ENCODE results near the gene RANBP3L. TPM values are rescaled to one million over a fixed set of nuclear protein-coding genes. Genes with fewer than 3 reads are reported as not detected.

RANBP3L gene
- total RNA-seq, 1 experiment from 2014 or later: not detected

DNA sequence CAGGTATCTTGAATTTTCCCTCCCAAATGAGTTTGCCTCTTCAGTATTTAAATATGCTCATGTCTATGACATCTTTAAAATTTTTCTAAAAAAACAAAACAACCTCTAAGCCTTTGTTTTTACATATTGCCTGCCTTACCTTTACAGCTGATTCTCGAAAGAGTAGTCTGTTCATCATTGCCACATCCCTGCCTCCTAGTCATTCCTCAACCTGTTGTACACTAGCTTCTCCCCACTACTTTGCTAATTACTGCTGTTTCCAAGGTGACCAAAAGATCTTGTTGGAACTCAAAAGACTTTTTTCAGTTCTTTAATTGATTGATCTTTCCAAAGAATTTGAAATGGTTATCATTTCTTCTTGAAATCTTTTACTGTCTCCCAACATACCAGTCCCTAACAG lies 58.0 kb downstream of the RANBP3L start:
- DNase-seq (ENCODE audit: low spot score): no peak

DNA sequence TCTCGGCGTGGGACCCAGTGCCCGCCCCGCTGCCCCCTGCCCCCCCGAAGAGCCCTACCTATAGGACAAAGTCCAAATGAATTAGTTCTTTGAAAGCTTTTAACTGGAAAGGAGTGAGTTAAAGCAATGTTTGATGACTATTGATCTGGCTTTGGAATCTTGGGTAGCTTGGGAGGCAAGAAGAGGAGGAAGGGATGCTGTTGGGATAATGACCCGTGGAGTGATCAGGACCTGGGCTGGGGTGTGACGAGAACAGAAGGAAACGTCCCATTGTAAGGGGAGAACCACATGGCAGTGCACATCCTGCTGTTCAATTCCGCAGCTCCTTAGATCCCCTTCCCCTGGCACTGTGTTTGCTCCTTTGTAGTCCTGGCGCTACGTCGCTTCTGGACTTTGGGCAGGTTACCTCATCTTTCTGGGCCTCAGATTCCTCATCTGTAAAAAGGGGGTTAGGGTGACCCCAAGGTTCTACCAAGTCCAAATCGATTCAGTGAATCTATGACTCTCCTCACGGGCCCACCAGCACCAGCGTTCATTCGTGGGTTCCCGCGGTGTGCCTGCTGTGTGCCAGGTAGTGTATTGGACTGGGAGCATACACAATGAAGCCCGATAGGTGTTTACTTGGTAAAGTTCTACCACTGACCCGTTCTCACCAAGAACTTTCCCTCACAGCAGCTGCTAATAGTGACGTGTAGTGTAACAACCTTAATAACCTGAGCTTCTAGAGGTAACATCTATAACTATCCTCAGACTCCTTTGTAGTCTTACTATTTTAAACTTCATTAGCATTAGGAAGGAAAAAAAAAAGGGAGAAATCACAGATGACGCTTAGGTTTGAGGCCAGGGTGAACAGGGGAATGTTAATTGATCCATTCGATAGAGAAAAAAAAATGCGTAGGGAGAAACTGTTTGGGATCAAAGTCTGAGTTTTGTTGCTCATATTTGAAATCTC lies 58.9 kb downstream of the RANBP3L start:
- peak; percentile 6 for DNase-seq (ENCODE audit: low spot score)

DNA sequence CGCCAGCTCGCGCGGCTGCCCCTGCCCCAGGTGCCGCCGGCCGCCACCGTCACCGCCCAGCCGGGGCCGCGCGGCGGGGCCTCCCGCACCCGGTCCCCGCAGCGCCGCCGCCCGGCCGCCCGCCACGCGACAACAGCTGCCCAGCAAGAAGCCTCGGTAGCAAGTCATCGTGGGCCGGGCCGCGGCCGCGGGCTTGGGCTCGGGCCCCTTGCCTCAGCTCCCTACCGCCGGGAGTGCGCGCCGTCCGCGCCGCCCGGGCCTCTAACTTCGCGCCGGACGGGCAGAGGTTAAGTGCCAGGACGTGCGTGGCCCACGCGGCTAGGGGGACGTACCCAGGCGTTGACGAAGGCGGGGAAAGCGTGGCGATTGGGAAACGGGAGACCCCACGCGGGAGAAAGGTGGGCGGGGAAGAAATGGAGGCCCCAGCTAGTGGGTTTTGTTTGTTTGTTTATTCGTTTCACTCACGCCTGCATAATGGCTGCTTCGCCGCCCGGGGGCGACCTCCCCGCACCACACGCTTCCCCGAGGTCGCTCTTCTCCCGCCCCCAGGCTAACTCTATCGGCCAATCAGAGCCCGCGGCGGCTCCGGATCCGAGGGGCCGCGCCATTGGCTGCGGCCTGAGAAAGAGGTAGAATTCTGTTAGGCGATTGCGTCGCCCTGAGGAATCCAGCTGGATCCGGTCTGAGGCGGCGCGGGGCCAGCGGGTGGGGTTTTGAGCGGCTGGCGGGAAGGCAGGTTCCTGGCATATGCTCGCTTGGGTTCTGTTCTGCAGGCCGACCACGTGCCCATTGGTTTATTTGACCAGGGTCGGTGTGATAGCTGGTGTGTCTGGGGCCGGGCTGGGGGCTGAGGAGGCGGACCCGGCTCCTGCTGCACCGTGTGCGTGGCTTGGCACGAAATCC lies 59.8 kb downstream of the RANBP3L start, which contains the start of gene NADK2:
NADK2 (minus strand) TSS at position 295 of the 903 bp plus-strand sequence; CDS start at position 168, 127 bp downstream.
- DNase-seq (ENCODE audit: low spot score): peak; percentile 93

DNA sequence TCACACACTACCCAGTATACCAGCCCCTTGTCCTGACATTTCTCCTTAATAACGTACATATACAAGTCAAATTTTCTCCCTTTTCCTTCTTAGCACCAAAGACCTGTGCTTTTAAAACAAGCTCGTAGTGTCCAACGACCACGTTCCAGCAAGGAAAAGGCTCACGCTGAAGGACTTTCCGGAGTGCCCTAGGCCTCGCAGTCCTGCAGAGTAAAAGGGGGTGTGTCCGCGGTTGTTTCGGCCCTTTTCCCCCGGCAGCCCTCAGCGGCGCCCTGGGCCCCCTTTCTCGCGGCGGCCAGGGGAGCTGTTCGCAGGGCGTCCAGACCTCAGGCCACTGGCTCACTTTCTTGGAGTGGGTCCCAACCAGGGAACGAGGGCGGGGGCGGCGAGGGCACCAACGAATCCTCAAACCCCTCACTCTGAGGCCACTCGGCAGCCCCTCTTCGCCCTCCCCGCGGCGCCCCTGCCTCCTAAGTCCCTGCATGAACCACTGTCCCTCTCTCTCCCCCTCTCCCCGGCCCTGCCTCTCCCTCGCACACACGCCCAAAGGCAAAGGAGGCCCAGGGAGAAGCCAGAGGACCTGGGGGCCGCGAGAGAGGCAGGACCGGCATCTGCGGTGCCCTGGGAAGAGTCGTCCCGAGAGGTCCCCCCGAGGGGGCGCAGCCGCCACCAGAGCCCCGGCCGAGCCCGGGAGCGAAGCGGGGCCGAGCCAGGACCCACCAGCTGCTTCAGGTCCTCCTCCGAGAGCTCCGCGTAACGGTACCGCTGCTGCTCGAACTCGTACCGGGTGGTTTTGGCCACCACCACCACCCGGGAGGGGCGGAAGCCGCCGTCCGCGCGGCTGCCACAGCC lies 60.7 kb downstream of the RANBP3L start:
- peak; percentile 55 for DNase-seq (ENCODE audit: low spot score)

DNA sequence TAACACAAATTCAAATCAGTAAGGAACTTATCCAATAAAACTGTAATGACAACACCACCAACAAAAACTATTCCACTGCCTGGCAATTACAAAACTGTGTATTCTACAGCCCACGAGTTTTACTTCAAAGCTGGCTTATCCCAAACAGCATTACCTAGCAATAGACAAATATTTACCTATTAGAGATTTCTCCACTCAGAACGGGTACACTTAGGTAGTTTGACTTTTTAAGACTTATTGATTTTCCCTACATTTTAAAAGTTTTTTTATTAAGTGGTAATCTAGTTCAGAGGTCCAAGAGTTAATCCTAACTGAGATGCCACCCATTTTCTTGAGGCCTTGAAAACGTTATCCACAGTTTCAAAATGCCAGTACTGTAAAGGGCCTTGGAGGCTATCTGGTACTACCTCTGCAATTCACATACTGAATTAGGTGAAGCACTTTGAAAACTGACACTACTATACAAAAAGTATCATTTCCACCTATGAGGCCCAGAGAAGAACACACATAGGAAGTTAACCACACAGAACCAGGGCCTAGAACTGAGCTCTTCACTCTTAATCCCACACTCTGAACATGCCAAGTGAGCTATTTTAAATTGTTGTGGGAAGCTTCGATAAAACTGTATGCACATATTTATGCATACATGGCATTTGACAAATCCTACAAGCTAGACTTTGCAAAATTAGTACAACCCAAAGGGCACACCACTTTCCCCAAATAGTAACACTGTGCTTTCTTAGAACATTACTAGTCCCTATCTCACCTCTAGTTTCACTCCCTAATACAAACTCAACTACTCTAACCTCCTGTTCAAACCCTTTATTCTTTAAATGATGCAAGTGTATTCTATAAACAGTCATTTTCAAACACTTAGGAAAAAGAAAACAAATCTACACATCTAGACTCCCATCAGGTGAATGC lies 62.1 kb downstream of the RANBP3L start:
- DNase-seq (ENCODE audit: low spot score): no peak

DNA sequence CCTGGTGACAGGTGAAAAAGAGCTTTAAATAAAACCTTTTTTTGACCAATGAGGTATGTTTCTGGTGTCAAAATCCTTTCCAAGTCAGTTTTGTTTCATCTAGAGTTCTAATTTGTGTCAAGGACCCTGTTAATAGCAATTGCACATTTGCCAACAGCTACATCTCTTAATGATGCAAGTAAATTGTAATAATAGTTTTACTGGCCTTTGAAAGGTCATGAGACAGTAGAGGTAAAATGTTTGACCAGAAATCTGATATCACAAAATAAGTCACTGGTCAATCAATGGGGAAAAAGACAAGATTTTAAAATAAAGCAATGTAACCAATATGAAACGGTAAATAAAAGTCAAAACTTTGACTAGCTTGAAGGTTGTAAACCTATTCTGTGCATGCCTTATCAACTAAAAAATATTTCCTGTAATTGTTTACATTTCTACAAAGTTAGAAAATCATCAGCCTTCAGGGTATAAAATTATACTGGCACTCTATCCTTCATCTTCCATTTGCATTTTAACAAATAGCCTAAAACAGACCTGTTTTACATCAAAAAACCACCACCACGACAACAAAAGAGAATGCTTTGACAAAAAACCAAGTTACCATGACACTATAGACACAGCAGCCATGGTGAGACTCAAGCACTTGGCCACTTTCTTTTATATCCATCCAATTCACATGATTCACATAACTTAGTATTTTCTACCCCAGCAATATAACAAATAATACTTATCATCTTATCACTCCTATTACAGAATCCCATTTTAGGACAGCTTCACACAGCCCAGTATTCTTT lies 63.0 kb downstream of the RANBP3L start:
- DNase-seq (ENCODE audit: low spot score): no peak

DNA sequence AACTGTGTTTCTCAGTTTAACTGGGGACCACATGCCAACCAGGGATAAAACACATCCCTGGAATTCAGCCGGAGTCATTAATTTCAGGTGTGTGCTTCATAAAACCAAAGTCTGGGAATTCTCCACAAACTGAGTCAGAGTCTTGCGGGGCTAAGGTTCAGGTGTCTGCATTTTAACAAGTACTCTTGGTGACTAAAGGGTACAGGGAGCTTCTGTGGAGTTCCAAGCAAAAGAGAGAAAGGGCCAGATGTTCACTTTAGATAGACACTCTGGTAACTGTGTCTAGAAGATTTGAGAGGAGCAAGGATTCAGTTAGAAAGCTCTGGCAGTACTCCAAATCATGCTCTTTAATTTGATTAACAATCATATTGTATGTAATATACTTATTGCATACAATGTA lies 64.0 kb downstream of the RANBP3L start:
- no peak for DNase-seq (ENCODE audit: low spot score)

DNA sequence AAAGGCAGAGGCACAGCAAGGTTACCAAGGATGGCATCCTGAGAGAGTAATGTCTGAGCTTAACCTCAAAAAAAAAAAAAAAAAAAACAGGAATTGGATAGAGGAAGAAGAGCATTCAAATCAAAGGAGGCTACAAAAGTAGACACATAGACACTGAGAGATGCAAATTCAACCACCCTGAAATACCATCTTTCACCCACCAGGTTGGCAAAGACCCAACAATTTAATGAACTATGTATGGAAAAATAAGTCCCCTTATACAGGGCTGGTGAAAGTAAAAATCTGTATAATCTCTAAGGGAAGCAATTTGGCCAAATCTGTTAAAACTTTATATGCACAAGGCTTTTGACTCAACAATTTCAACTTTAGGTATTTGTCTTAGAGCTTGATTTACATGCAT lies 64.9 kb downstream of the RANBP3L start:
- DNase-seq (ENCODE audit: low spot score): no peak

DNA sequence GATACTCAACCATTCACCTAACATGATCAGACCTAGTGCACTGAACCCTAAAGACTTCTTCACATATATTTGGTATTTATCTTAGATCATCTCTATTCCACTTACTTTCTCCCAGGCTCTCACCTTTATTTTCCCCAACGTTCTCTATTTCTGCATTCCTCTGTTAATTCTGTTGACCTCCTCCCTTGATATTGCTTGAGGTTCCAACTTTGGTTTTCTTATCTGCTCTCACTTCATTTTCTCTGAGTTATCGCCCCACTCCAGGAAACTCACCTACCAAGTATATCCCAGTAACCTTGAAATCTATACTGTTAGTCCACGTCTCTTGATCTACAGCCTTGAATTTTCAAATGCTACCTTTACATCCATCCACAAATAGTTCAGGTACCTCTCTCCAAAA lies 69.2 kb downstream of the RANBP3L start:
- no peak for DNase-seq (ENCODE audit: low spot score)

DNA sequence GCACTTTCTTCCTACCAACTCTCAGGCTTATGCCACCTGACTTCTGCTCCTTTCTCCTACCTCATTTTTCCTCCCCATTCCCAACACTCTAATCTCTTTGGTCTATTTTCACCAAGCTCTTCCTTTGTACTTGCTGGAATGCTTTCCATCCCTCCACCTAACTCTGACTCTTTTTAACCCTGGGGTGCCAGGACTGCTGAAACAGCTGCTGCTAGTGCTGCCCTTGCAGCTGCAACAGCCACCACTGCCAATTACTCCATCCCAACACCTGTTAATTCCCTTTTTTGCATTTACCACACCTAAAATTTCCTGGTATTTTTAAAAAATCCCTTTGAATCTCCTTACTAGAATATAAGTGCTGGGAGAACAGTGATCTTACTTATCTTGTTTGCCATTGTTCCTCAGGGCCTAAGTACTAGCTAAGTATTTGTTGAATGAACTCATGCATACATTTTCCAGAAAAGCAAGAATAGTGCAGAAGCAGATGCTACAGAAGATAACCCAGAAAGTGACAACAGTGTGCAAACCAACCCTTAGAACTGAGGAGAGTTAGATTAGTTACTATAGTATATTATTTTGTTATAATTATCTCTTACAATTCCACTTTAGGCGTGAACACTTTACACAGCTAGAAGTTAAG lies 71.4 kb downstream of the RANBP3L start:
- DNase-seq (ENCODE audit: low spot score): no peak

DNA sequence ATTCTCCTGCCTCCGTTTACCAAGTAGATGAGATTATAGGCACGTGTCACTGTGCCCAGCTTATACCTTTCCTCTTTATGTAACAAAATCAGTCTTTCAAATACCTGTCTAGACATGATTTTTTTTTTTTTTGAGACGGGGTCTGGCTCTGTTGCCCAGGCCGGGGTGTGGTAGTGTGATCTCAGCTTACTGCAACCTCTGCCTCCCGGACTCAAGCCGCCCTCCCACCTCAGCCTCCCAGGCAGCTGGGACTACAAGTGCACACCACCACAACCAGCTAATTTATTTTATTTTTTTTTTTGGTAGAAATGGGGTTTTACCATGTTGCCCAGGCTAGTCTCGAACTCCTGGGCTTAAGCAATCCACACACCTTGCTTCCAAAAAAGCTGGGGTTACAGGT lies 73.2 kb downstream of the RANBP3L start:
- no peak for DNase-seq (ENCODE audit: low spot score)

DNA sequence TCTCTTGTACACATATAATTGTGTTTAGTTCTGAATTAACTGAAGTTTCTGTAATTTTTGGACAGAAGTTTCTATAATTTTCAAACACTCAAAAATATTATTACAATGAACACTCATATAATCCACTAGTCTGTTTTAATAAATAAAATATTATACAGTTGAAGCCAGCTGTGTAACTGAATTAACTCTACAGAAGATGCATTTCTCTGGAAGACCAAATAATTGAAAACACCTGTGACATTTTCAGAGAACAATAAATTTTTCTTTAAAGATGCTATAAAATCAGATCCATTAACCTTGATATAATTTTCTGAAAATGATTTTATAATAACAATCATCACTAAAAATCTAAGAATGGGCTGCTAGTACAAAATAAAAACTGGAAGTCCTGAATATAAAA lies 74.7 kb downstream of the RANBP3L start:
- DNase-seq (ENCODE audit: low spot score): no peak

DNA sequence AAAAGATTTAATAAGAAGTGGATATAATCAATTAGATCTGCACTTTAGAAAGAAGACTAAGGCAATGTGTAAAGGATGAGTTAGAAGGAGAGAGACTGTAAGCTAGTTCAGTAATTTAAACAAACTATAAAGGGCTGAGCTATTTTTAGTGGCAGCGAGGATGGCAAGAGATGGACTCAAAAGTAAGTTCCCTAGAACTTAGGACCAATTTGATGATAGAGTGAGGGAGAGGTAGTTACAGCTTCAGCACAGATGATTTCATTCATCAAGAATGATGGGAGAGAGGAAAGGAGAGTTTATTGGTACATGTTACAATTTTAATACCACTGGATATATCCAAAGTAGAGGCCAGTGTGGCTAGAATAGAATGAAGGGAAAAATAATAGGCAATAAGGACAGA lies 79.1 kb downstream of the RANBP3L start:
- DNase-seq (ENCODE audit: low spot score): no peak

DNA sequence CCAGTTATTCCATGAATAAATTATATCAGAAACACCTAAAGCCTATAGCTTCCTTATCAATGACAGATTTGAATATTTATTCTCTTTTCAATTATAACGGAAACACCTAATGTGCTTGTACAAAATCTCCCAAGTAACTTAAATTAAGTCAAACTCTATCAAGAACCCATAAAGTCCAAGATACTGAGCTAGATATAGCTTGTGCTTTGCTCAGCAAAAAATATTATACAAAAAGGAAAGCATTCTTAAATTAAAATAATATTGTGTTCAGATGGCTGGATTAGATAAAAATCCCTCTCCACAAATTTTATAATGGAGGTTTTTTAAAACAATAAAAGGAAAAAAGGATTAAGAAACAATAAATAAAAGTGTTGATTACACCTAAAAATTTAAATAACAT lies 83.7 kb downstream of the RANBP3L start:
- DNase-seq (ENCODE audit: low spot score): no peak

DNA sequence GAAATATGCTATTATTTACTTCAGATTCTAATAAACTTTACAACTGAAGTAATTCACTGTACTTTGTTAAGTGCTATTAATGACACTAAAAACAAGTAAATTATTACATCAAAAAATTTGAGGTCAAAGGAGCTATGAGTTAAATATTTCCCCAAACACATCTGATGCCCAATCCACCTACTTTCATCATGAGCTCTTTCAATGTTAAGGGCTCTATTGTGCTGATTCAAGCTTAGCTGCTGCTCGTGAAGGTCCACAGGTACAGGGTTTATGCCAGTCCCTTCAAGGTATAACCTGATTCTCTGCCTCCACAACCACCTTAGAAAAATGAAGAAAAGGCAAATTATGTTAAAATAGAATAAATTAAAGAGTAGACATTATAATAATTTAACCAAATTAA lies 84.1 kb downstream of the RANBP3L start:
- DNase-seq (ENCODE audit: low spot score): no peak

DNA sequence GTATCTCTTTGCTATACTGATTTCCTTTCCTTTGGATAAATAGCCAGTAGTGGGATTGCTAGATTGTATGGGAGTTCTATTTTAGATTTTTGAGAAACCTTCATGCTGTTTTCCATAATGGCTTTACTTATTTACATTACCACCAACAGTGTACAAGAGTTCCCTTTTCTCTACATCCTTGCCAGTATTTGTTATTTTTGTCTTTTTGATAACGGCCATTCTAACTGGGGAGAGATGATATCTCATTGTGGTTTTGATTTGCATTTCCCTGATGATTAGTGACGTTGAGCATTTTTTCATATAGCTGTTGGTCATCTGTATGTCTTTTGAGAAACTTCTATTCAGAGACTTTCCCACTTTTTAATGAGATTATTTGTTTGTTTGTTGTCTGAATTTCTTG lies 85.8 kb downstream of the RANBP3L start:
- no peak for DNase-seq (ENCODE audit: low spot score)

DNA sequence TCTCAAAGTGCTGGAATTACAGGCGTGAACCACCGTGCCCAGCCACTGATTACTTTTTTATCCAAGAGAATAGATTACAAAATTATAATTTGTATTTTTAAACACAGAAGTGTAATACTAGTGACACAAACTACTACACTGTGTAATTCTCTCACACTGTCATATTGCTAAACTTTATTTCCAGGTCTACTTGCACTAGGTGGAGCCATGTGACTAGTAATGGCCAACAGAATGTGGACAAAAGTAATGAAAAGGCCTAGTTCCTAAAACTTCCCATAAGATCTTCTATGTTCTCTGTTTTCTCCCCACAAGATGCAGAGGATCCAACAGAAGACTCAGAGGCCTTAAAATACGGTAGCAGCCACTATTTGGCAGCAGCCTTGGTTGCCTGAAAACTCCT lies 87.3 kb downstream of the RANBP3L start:
- DNase-seq (ENCODE audit: low spot score): no peak

DNA sequence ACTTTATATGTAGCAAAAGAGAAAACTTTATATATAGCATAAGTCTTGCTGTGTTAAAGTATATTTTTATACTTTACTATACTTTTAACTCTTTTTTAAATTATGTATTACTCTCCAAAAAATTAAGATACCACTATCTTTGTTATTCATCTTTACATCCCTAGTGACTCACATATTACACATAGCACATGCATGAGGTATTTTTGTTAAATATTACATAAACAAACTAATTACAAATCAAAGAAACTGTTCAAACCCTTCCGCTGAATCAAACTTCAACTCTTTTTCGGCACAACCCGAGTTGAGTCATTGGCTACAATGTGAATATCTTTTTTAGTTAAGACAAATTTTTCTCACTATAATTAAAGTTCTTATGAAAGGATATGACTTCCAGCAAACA lies 92.0 kb downstream of the RANBP3L start:
- no peak for DNase-seq (ENCODE audit: low spot score)

DNA sequence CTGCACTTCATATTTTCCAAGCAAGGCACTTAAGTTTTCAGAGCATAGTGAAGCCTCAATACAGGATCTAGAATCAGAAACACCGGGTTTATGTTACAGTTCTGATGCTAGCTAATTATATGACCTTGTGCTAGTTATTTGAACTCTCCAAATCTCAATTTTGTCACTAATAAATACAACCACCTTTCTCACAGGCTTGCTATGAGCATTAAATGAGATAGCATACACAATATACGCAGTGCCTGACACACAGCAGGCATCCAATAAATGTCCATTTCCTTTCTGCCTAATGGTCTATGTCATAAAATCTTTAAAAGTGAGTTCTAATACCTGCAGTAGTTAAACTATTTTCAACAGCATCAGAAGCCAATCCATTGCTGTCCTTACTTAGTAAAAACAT lies 92.9 kb downstream of the RANBP3L start:
- DNase-seq (ENCODE audit: low spot score): no peak
